HK-2 (cell line): ENCODE results near the gene MACROD2.
A peak's percentile ranks its signal among the peaks of the same experiment; 100 is the strongest.
"Not testable (repeated sequence)": the region's sequence is repeated elsewhere in the genome, so short reads cannot be mapped to it uniquely, and the experiment has no call there.

Source experiments
- DNase-seq: peaks from one replicate; pipeline ENCODE4 v3.0.0-alpha.2; 2018; ENCODE audit not compliant: unreplicated experiment

The MACROD2 gene

DNA sequence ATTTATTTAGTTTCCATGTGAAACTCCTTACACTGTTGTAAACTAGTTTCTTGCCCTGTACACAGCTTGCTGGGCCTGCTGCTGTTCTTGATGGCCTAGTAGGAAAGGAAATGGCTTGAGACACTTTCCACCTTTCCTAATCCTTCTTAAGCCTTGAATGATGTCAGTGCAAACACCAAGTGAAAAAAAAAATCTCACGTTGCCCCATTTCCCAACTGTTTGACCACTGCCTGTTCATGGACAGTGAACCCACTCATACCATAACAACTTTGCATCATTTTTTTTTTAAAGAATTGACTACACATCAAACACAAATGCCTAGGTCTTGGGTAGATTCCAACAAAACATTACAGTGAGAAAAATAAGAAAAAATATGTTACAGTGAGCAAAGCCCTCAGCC, 995.7 kb downstream of the MACROD2 start:
- DNase-seq: no peak

DNA sequence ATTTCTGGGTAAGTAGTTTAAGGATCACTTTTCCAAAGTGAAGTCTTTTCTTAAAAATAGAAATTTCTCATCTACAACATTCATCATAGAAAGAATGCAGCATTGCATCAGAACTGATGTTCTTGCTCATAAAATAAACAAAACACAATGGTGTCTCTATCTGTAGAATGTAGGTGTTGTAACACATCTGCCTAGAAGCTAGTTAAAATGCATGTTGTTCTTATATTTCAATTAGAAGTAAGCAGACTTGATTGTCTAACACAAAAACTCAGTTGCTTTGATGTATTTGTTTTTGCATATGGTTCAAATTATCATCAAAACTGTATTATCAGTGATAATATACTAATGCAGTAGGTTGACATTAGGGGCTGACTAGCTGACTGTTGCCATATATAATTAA, 996.8 kb downstream of the MACROD2 start:
- DNase-seq: no peak

DNA sequence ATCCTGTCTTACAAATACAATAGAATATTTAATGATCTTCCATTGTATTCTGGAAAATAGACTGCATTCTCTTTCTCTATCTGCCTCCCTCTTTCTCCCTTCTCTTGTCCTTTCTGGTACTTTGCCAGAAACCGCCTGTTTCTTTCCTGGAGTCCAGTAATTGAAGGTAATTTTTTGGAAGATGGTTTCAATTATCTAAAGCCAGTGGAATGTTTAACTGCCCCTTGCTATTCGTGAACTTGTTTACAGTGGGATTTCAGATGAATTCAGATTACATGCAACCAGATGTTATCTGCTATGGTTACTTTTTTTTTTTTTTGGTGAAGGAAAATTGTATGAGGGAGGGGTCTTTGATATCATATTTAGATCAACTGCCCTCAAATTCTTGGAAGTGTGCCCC, 997.6 kb downstream of the MACROD2 start:
- DNase-seq: no peak

DNA sequence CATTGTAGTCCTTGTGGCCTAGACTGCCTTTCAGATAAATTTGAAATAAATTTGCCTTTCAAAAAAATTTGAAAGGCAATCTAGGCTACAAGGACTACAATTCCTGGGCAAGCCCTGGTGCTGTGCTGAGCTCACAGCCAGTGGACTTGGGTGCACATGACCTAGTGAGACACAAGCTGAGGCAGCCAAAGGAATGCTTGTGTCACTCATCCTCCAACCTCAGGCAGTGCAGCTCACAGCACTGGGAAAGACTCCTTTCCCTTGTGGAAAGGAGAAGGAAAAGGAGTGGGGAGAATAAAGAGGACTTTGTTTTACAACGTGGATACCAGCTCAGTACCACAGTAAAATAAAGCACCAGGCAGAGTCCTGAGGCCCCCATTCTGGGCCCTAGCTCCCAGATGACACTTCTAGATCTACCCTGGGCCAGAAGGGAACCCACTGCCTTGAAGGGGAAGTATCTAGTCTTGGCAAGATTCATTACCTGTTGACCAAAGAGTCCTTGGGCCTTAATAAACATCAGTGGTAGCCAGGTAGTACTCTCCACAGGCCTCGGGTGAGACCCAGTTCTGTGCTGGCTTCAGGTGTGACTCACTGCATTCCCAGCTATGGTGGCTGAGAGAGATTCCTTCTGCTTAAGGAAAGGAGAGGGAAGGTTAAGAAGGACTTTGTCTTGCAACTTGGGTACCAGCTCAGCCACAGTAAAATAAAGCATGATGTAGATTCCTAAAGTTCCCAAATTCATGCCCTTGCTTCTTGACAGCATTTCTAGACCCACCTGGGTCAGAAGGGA, 1001.8 kb downstream of the MACROD2 start:
- peak; percentile 20 for DNase-seq

DNA sequence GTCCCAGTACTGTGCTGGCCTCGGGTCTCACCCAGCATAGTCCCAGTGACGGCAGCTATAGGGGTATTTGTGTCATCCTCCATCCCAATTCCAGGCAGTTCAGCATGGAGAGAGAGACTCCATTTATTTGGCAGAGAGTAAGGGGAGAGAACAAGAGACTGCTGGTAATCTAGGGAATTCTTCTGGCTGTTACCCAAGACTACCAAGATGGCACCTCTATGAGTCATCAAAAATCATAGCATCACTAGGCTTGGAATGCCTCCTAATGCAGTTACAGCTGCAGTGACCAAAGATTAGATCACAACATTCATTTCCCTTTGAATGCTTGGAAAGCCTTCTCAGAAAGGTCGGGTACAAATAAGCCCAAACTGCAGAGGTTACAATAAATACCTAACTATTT, 1002.5 kb downstream of the MACROD2 start:
- peak; percentile 14 for DNase-seq

DNA sequence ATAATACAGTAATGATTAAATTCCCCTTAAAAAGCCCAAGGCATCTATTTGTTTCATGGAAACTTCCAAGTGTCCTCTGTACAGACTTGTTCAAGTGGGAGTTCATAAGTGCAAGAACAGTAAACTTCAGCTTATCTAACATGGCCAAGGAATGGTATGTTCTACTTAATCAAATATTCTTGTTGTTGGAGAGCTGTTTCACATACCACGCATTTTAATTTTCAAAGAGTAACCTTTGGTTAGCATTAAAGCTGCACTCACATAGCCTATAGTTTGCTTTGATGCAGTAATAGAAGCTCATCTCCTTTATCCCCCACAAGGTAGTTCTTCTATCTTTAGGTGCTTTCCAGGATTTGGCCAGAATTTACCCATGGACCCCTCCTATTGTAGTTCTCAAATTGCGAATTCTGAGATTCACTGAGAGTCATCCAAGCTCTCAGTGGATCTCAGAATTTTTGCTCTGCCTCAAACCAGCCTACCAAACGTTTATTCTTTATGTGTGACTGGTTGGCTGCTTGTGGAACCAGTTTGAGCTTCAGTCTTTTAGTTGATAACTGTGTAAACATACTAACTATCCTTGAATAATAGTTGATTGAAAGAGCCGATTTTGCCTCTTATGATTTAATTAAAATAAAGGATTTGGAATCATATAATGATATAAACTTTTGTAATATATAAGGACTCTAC, 1010.1 kb downstream of the MACROD2 start:
- no peak for DNase-seq

DNA sequence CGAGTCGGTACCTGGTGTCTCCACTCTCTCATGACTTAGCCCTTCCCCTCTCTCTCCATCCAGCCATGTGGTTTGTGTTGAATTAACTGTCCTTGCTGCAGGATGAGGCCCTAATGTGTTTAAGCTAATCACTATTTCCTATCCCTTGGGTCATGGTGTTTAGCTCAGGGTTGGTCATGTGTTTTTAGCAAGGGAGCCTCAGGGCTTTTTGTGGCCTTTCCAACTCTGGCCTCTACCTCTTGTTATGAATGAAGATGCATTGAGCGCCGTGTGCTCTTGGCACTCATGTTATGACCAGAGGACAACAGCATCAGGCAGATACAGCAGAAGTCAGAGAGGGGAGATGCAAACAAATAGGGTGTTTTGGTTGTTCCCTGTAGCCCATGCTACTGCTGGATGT, 1016.3 kb downstream of the MACROD2 start:
- no peak for DNase-seq

DNA sequence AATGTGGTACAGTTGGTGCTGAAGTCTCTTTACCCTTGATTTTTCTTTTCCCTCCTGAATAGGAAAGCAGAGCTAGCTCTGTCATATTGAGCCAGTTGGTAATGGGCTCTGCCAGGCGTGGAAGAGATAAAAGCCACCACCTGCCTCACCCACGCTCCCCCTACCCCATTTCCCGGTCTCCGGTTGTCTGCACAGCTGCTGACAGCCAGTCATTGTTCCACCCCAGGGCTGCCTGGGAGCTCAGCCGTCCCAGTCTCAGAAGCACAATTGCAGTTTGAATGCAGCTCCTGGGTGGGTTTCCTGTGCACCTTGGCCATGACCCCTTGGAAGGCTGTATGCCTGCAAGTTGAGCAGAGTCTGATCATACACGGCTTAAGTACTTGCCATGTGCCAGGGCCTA, 1017.2 kb downstream of the MACROD2 start:
- DNase-seq: no peak

DNA sequence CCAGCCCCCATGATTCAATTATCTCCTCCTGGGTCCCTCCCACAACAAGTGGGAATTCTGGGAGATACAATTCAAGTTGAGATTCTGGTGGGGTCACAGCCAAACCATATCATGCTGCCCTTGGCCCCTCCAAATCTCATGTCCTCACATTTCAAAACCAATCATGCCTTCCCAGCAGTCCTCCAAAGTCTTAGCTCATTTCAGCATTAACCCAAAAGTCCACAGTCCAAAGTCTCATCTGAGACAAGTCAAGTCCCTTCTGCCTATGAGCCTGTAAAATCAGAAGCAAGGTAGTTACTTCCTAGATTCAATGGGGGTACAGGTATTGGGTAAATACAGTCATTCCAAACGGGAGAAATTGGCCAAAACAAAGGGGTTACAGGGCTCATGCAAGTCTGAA, 1021.6 kb downstream of the MACROD2 start:
- not testable (repeated sequence) for DNase-seq

DNA sequence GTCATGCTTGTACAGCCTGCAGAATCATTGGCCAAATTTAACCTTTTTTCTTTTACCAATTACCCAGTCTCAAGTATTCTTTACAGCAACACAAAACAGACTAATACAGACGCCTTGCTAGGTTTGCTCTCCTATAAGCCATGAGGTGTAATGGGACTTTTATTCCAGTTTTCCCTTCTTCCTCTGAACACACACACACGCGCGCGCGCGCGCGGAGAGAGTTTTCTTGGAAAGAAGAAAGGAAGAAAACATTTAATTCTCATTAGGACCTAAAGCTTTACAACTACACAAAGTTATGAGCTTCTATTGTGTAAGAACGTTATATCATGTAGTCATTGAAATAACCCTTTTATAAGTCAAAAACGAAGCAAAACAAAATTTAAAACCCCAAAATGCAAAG, 1023.6 kb downstream of the MACROD2 start:
- no peak for DNase-seq

DNA sequence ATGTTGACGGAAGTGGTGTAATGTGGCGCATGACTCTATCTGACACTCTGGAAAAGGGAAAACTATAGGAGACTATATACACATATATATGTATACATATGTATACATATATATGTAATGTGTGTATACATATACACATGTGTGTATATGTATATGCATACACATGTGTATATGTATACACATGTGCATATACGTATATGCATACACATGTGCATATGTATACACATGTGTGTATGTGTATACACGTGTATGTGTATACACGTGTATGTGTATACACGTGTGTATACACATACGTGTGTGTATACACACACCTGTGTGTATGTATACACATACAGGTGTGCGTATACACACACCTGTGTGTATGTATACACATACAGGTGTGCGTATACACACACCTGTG, 1025.5 kb downstream of the MACROD2 start:
- DNase-seq: no peak

DNA sequence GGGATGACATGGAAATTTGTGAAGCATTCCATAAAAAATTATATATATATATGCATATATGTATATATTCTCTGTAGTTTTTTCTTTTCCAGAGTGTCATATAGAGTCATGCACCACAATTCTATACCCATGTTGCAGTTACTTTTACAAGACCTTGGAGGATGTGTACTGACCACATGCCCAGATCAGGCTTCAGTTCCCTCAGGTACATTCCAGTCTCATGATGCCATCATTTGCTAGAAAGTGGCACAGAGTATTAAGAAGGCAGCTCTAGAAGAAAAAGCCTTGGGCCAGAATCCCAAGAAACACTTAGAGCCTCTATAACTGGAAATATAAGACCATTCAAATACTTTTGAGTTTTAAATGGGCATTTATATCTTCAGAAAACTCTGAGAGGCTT, 1027.6 kb downstream of the MACROD2 start:
- no peak for DNase-seq

DNA sequence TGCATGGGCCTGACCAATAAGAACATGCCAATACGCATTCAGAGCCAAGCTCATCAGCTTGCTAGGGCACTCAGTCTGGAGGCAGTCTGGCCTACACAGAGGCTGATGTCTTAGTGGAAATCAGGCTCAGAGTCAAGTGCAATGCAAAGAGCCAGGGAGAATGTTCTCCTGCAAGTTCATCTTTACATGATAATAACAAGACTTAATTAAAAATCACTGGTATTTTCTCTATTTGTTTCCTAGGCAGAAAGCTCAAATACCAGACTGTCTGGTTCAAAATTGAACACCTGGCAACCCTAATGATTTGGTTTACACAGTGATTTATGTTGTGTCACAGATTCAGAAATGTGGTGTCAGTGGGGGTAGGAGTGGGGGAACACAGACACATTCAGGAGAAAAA, 1031.4 kb downstream of the MACROD2 start:
- no peak for DNase-seq

DNA sequence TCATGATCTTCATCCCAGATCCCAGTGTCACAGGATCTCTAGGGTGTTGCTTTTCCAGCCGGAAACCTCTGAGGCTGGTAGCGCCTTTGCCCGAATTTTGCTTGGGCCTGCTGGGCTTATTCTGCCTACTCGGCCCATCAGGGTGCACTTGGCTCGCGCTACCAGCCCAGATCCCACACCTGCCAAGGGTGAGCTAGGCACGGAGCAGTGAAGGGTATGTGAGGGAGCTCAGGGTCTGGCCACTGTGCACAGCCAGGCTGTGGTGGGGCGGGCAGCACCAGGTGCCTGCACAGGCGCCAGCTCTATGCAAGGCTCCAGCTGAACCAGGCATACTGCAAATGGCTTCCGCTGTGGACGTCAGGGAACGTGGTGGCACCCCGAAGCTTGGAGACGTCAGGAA, 1035.5 kb downstream of the MACROD2 start:
- no peak for DNase-seq

DNA sequence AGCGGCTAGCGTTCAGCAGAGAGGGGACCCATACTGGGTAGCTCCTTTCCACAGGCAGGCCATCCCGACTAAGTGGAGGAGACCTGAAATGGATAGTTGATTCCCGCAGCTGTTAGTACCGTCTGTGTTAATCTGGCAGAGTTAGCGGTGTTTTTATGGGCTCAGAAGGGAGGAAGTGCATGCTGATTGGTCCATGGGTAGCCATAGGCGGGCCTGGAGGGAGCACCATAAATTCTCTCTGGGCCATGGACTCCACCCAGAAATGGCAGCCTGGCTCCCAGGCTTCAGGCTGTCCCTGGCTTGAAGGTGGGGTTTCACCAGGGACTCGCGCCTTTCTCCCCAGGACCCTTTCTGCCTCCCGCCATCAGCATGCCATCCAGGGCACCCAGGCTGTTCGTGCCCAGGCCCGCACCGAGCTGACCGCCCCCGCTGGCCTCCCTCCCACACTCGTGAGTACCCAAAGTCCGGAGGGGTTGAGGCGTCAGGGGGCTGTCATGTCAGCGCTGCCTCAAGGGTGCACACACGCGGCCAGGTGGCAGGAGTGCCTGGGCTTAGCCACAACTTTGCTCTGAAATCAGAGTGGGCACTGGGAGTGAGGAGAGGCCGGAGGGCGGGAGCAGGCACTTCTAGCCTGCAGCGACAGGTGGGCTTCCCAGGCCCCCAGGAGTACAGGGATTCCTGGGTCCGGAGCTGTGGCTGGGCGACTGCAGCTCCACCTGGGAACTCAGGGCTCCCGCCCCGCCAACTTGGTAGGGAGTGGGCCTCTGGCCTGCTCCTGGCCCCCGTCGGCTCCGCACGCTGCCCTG, 1036.4 kb downstream of the MACROD2 start:
- no peak for DNase-seq

DNA sequence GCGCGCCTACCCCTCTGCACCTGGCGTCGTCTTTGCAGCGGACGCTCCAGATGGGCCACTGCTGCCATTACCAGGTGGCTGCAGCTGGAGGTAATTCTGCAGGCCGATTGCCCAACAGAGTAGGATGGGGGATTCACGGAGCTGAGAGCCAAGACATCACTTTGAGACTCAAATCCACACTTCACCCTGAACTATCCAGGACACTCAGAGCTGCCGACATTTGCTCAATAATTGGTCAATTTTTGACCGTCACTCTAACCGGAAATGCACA, 1037.0 kb downstream of the MACROD2 start:
- no peak for DNase-seq

DNA sequence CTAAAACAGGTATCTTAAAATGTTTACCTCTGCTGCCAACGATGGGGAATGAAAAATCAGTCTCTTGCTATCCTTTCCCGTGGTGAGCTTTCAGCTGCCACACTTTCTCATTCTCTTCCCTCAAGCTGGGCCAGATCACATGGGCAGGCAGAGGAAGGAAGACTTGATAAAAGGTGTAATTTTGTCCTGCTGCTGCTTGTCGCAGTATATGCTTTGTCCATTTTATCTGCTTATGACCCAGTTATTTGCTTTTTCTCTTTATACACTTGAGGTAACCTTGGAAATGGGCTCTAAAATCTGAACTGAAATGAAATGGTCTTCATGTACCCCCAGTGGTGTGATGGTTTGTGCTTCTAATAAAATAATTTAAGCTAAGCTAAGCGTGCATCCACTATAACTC, 1038.0 kb downstream of the MACROD2 start:
- DNase-seq: no peak

DNA sequence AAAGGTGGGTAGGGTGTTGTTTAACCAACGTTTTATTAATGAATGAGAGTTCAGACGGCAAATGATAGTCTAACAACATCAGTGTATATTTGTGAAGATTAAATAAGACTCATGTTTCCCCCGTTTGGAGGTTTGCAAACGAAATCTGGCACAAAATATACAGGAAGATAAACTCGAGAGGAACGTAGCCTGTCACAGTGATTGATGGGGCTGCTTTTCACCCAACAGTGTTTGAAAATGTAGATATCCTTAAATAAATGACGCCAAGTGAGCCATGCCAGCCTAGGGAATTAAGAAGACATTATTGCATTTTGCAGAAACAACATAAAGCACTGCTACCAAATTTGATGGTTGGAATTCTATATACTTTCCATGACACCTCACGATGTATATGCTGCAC, 1038.6 kb downstream of the MACROD2 start:
- DNase-seq: no peak

DNA sequence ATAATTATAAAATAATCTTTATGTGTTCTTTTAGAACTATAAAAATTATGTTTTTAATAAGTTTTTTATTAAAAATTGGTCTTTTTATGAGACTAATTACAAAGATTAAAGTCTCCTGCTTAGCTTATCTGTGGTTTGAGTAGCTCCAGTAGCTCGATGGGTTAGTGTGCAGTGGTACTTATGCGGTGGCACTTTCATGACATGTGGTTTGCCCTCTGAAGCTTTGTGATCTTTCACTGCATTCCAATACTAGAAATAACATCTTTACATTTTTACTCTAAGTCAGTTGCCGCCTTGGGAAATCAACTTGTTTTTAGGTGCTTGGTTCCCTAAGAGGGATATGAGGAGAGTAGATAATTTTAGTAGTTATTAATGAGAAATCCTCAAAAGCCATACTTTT, 1041.6 kb downstream of the MACROD2 start:
- DNase-seq: no peak

DNA sequence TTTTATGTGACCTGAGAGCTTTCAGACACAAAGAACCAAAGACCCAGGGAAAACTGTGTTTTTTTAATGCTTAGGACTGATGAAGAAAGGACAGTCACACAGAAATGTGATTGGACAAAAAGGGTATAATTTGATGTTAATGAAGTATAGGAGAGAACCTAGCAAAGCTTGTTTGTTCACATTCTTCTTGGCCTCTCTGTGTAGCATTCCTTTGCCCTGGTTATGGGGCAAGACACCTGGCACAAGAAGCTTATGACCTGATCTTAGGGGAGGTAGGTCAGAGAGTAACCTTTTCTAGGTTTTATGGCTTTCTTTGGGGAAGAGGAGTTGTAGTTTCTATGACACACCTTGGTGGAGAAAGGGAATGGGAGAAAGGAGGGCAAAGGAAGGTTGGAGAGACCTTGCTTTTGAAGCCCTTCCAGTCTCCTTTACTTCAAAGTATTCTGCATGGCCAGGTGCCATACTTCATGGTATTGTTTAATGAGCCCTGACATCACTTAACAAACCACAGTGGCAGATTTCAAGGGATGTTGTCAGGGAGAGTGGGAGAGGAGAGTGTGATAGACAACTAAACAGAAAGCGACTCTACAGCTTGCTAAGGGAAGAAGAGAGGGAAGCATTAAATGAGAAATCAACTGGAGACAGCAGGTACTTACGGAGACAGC, 1043.9 kb downstream of the MACROD2 start:
- peak; percentile 8 for DNase-seq

DNA sequence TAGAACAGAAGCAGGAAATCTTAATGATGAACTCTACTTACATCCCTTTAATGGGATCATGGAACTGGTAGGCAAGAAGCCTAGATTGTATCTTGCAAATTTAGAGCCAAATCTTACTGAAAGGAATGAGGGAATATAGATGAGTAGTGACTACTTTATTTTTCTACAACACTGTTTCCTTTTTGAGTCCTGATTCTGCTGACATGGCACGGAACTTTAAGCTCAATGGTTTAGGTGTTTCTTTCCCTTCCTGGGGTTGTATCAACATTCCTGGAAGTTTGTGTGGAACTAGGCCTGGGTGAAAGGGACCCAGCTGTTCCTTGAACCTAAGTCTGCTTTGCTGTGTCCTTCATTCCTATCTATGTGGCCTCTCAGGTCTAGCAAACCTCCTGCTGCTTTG, 1047.4 kb downstream of the MACROD2 start:
- DNase-seq: no peak

DNA sequence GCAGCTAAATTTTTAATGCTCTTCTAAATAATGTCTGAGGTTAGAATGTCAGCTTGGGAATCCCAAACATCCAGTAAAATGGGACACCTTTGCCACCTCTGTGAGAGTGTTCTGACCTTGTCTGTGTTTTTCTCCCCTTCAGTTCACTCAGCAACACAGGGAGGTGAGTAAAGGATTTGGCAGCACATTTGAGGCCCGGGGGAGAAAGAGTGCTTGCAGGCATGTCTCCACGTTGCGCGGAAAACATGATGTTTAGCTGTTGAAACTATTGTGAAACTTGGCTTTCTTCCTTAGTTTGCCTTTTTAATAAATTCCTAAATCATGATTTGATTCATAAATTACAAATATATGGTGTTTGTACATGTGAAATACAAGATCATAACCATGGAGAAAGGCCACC, 1049.9 kb downstream of the MACROD2 start:
- no peak for DNase-seq

DNA sequence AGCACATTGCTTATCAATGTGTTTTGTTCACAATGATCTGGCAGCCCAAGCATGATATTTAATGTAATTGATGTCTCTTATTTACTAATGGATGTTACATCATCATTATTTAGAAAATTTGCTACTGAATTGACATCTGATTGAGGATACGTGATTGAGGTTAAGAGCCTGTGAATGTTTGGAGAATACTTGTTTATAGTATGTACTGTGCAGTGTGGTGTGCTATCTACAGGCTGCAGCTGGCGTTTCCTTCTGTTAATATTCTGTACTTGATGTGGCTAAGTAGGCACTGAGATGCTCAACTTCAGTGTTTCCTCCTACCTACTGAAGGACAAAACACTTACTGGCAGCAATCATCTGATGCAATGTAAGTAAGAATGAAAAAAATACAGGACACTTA, 1051.7 kb downstream of the MACROD2 start:
- no peak for DNase-seq
